ENCODE results near the gene SYNC. TPM values are rescaled to one million over a fixed set of nuclear protein-coding genes. Genes with fewer than 3 reads are reported as not detected.

Gene SYNC
- total and polyA plus RNA-seq, 2 of the 8 experiments (the other 6 are each of a cell fraction or from before 2014, with no cell fraction given): 0.06 to 0.17 TPM

- Histone ChIP-seq H2BK12ac (ENCODE audit: low read depth, low read length) (no peak overlapping the region), H3K4me3 (ENCODE audit: extremely low read depth in 1 of 4, insufficient read depth in 2 of 4, low read depth in 3 of 4, low read length in 4 of 4) (no peak overlapping the region), H3K79me1 (ENCODE audit: low read depth, low read length) (no peaks in the 10 kb centered on the region), H4K5ac (ENCODE audit: insufficient read length, low read depth, low read length) (no peak overlapping the region), H3K27me3 (replicated peaks in 1 of 4; ENCODE audit: control insufficient read depth in 3 of 4, extremely low read depth in 1 of 4, insufficient read depth in 3 of 4, low read length in 3 of 4) (peaks cover 5 to 35% (median 29%) of the 10 kb centered on the region in 4 experiments), H3K23ac (ENCODE audit: insufficient read length) (no peak overlapping the region), H3K14ac (ENCODE audit: insufficient read length) (no peak overlapping the region), H3K23me2 (ENCODE audit: low read depth, low read length) (peaks cover 9% of the 10 kb centered on the region; the same call in 1 of the 2 replicates), H3K9ac (replicated peaks in 1 of 4; ENCODE audit: extremely low read depth in 1 of 4, low read depth in 3 of 4, low read length in 3 of 4) (no peak overlapping the region), H4K20me1 (replicated peaks in 1 of 2; ENCODE audit: control insufficient read depth in 1 of 2, insufficient read depth in 2 of 2, low read length in 2 of 2) (no peaks in the 10 kb centered on the region), H4K8ac (ENCODE audit: extremely low read depth, insufficient read depth, low read length) (no peak overlapping the region), H3K18ac (ENCODE audit: extremely low read depth, low read length) (no peak overlapping the region), H3K36me3 (ENCODE audit: control insufficient read depth in 2 of 4, insufficient read depth in 4 of 4, low read length in 3 of 4) (no peaks in the 10 kb centered on the region), H2BK20ac (ENCODE audit: low read length) (no peak overlapping the region), H3K56ac (replicated peaks; ENCODE audit: insufficient read length, low read depth, low read length) (no peak overlapping the region), H3K79me2 (ENCODE audit: control insufficient read depth in 1 of 2, insufficient read depth in 2 of 2, low read length in 2 of 2) (no peaks in the 10 kb centered on the region), H2BK15ac (ENCODE audit: low read length) (no peak overlapping the region), H3K4me2 (ENCODE audit: insufficient read depth in 1 of 2, low read depth in 2 of 2, low read length in 2 of 2) (no peak overlapping the region), H2BK5ac (ENCODE audit: low read depth, low read length) (no peak overlapping the region), H2BK120ac (replicated peaks; ENCODE audit: low read depth, low read length) (no peak overlapping the region), H3K4ac (replicated peaks; ENCODE audit: insufficient read length, low read depth, low read length) (no peak overlapping the region), H3K27ac (ENCODE audit: low read depth, low read length) (no peak overlapping the region), H3K9me3 (ENCODE audit: insufficient read depth in 2 of 2, low read depth in 1 of 2, low read length in 1 of 2) (no peaks in the 10 kb centered on the region), H4K91ac (replicated peaks; ENCODE audit: insufficient read length, low read length) (no peak overlapping the region), H2AK5ac (ENCODE audit: low read depth, low read length) (no peak overlapping the region), H2AFZ (ENCODE audit: low read length) (no peak overlapping the region), H3K4me1 (replicated peaks in 1 of 4; ENCODE audit: control insufficient read depth in 3 of 4, insufficient read depth in 4 of 4, low read length in 3 of 4) (peaks cover 0 to 15% (median 6%) of the 10 kb centered on the region in 4 experiments; a peak in 6 of 7 replicates)
- ChIA-PET CTCF (ENCODE audit: partially characterized antibody) (interaction anchor here (0.6 to 6.6 kb wide), 13 partner anchors 10 to 303 kb away, joined by 3 to 68 read pairs (median 3); no protein-coding TSS in a partner anchor), POLR2A (ENCODE audit: partially characterized antibody) (interaction anchor here (0.6 to 7.4 kb wide), 8 partner anchors 11 to 427 kb away, joined by 3 to 53 read pairs (median 6); no protein-coding TSS in a partner anchor)
- 95% methylated on average over 7 of the region's 7 CpGs; no CpG with 5 or more reads in 1 of the 2 experiments for WGBS, 2 experiments (ENCODE audit: extremely low coverage in 1 of 2, insufficient coverage in 1 of 2, insufficient read length in 1 of 2, insufficient replicate concordance in 2 of 2, low coverage in 1 of 2, low lambda C conversion rate in 2 of 2, missing lambda C conversion rate in 1 of 2)
- no peak for TF ChIP-seq CEBPB (IDR thresholded peaks at IDR 0.05; ENCODE audit: low read depth, low read length)
- no peak for TF ChIP-seq GABPA (IDR thresholded peaks at IDR 0.05; ENCODE audit: borderline replicate concordance, insufficient read depth, low read length)
- no peak for TF ChIP-seq TAF1 (IDR thresholded peaks at IDR 0.05; ENCODE audit: low read depth, low read length)
- no peak for TF ChIP-seq EGR1 (IDR thresholded peaks at IDR 0.05; ENCODE audit: borderline replicate concordance, low read depth, low read length)
- no peak for TF ChIP-seq GTF2F1 (IDR thresholded peaks at IDR 0.05; ENCODE audit: borderline replicate concordance, low read depth, low read length)
- TF ChIP-seq CHD1 (IDR thresholded peaks at IDR 0.05; ENCODE audit: low read depth, low read length): no peak
- no peak for TF ChIP-seq POU5F1 (IDR thresholded peaks at IDR 0.05; ENCODE audit: low read depth, low read length)
- TF ChIP-seq NRF1 (IDR thresholded peaks at IDR 0.05; ENCODE audit: low read depth, low read length): no peak
- TF ChIP-seq CTCF (IDR thresholded peaks at IDR 0.05; ENCODE audit: control extremely low read depth in 1 of 3, insufficient read depth in 1 of 3, low read depth in 1 of 3, low read length in 3 of 3): no peak
- no peak for TF ChIP-seq SP2 (IDR thresholded peaks at IDR 0.05; ENCODE audit: low read length)
- TF ChIP-seq KDM1A (IDR thresholded peaks at IDR 0.05; ENCODE audit: borderline replicate concordance, low read length): no peak
- TF ChIP-seq RAD21 (IDR thresholded peaks at IDR 0.05 in 1 of 2, conservative IDR thresholded peaks at IDR 0.05 in 1 of 2; ENCODE audit: low read depth in 2 of 2, low read length in 2 of 2): no peak
- FAIRE-seq: no peak
- DNase-seq (ENCODE audit: low read depth in 1 of 2, low spot score in 2 of 2): no peak
Measured at GRCh38 chr1:32705516-32705915, 2.9 kb upstream of the SYNC start.
